HepG2 (cell line): Measurements from ENCODE around the gene RBM18. TPM values are rescaled to one million over a fixed set of nuclear protein-coding genes. Genes with fewer than 3 reads are reported as not detected.

ENCODE experiments used
- CBX2 ChIP-seq, 2 experiments: fragments of 200-600 bp in 1 of 2; sonication (generic); formaldehyde crosslinking in 1 of 2; IDR thresholded peaks; 2 replicates each; pipeline versions ENCODE4 v1.7.0 to v1.8.1; 2018 to 2022; ENCODE audit warnings: low read depth in 2 of 2, low read length in 1 of 2, mild to moderate bottlenecking in 1 of 2, missing genetic modification reagents in 1 of 2
- EZH2 ChIP-seq: conservative IDR thresholded peaks from 2 replicates; pipeline ENCODE4 v1.6.1; 2012; ENCODE audit warnings: mild to moderate bottlenecking, low read depth, low read length, moderate library complexity
- FOXM1 ChIP-seq: sonication (generic); formaldehyde crosslinking; IDR thresholded peaks from 2 replicates; pipeline ENCODE4 v1.5.0; 2020; ENCODE audit warnings: missing genetic modification reagents
- HOXD1 ChIP-seq: sonication (generic); formaldehyde crosslinking; IDR thresholded peaks from 2 replicates; pipeline ENCODE4 v1.5.0; 2020; ENCODE audit warnings: missing genetic modification reagents
- KAT2B ChIP-seq: fragments of 150-350 bp; IDR thresholded peaks from 2 replicates; pipeline ENCODE4 v1.6.1; 2014; ENCODE audit warnings: low read depth, low read length, borderline replicate concordance
- MAZ ChIP-seq, 2 experiments: sonication (generic) in 1 of 2; formaldehyde crosslinking in 1 of 2; IDR thresholded peaks; 2 replicates each; pipeline versions ENCODE4 v1.5.0 to v1.6.1; 2012 to 2020; ENCODE audit warnings: low read depth in 2 of 2, mild to moderate bottlenecking in 2 of 2, borderline replicate concordance in 1 of 2, improper control_type of control experiment in 1 of 2, low read length in 1 of 2, missing genetic modification reagents in 1 of 2, moderate library complexity in 1 of 2
- NRL ChIP-seq: sonication (generic); formaldehyde crosslinking; IDR thresholded peaks from 2 replicates; pipeline ENCODE4 v1.5.0; 2020; ENCODE audit warnings: missing genetic modification reagents, mild to moderate bottlenecking, moderate library complexity, borderline replicate concordance
- SRSF4 ChIP-seq: fragments of 200-400 bp; formaldehyde crosslinking; IDR thresholded peaks from one replicate; pipeline ENCODE4 v1.6.1; 2018; ENCODE audit warnings: mild to moderate bottlenecking, low read depth, low read length, moderate library complexity; ENCODE audit not compliant: poor library complexity, severe bottlenecking
- ZBTB1 ChIP-seq: sonication (generic); formaldehyde crosslinking; IDR thresholded peaks from 2 replicates; pipeline ENCODE4 v1.4.0; 2020; ENCODE audit warnings: missing genetic modification reagents, borderline replicate concordance
- ZBTB7A ChIP-seq: sonication (generic); formaldehyde crosslinking; IDR thresholded peaks from 2 replicates; pipeline ENCODE4 v1.8.0; 2022; ENCODE audit warnings: mild to moderate bottlenecking, missing genetic modification reagents
- polyA plus RNA-seq, 8 experiments: library from polyadenylated mRNA; depleted of rRNA in 3 of 8; stranded (reverse) in 7 of 8; unstranded in 1 of 8; fragments of >200 nt; fragmentation: Illumina TruSeq in 4 of 8; extraction: Trizol in 4 of 8; gene quantifications; 2 replicates each; pipeline versions ENCODE4 v1.2.1 to v1.2.3, GENCODE V29; 2011 to 2016; ENCODE audit warnings: low read depth in 4 of 8, missing spikeins in 1 of 8, mixed read lengths in 1 of 8; ENCODE audit not compliant: insufficient read depth in 1 of 8
- total RNA-seq, 5 experiments: library from RNA; depleted of rRNA; stranded (reverse); fragments of >200 nt; fragmentation: Illumina TruSeq; extraction: Trizol; gene quantifications; 2 replicates each; pipeline ENCODE4 v1.2.3, GENCODE V29; 2016; ENCODE audit warnings: low read depth in 1 of 5
- TF ChIP-seq, protein P1 (sequence below): sonication (generic); formaldehyde crosslinking; IDR thresholded peaks from 2 replicates; pipeline ENCODE4 v1.4.0; 2020; ENCODE audit warnings: missing genetic modification reagents, borderline replicate concordance

The RBM18 gene
- total and polyA plus RNA-seq, 2 of the 13 experiments (the other 11 are each of a cell fraction or from before 2014, with no cell fraction given) = 12.6 to 16.6 TPM

- TF ChIP-seq MAZ (IDR thresholded peaks at IDR 0.05; ENCODE audit: borderline replicate concordance, low read depth, low read length) (no peak), MAZ (CRISPR knock-in tag; IDR thresholded peaks at IDR 0.05; ENCODE audit: low read depth) (no peak), ZBTB1 (no peak), HOXD1 (no peak), FOXM1 (CRISPR knock-in tag) (no peak), ZBTB7A (no peak), SRSF4 (no peak), EZH2 (peak; percentile 49; the same call in 1 of the 2 replicates), KAT2B (no peak), CBX2 (IDR thresholded peaks at IDR 0.05; ENCODE audit: low read depth, low read length) (peak; percentile 95; the same call in 1 of the 2 replicates), CBX2 (CRISPR knock-in tag; IDR thresholded peaks at IDR 0.05; ENCODE audit: low read depth) (no peak; the same call in 1 of the 2 replicates), NRL (CRISPR knock-in tag) (no peak)
- TF ChIP-seq, protein P1, sequence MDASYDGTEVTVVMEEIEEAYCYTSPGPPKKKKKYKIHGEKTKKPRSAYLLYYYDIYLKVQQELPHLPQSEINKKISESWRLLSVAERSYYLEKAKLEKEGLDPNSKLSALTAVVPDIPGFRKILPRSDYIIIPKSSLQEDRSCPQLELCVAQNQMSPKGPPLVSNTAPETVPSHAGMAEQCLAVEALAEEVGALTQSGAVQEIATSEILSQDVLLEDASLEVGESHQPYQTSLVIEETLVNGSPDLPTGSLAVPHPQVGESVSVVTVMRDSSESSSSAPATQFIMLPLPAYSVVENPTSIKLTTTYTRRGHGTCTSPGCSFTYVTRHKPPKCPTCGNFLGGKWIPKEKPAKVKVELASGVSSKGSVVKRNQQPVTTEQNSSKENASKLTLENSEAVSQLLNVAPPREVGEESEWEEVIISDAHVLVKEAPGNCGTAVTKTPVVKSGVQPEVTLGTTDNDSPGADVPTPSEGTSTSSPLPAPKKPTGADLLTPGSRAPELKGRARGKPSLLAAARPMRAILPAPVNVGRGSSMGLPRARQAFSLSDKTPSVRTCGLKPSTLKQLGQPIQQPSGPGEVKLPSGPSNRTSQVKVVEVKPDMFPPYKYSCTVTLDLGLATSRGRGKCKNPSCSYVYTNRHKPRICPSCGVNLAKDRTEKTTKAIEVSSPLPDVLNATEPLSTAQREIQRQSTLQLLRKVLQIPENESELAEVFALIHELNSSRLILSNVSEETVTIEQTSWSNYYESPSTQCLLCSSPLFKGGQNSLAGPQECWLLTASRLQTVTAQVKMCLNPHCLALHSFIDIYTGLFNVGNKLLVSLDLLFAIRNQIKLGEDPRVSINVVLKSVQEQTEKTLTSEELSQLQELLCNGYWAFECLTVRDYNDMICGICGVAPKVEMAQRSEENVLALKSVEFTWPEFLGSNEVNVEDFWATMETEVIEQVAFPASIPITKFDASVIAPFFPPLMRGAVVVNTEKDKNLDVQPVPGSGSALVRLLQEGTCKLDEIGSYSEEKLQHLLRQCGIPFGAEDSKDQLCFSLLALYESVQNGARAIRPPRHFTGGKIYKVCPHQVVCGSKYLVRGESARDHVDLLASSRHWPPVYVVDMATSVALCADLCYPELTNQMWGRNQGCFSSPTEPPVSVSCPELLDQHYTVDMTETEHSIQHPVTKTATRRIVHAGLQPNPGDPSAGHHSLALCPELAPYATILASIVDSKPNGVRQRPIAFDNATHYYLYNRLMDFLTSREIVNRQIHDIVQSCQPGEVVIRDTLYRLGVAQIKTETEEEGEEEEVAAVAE (CRISPR knock-in tag) = no peak
These were observed 44.6 kb downstream of the RBM18 start (continued) for GRCh38 chr9:122219856-122220672.
